Activated gamma-delta T cell treated with anti-CD3 and anti-CD28 coated beads, Interleukin-2, amount 50 U/mL, for 16 hours (primary cell): ENCODE results near the gene PRSS38.

ENCODE experiments used
- DNase-seq: peaks from one replicate; pipeline ENCODE4 v3.0.0-alpha.2; 2020; ENCODE audit warnings: low read depth

The PRSS38 gene

GRCh38 chr1:227815468-227816409, at the start of gene PRSS38:
TSS of gene PRSS38 (plus strand) at chr1:227815675. CDS start at chr1:227815717, 42 bp downstream.
- no peak for DNase-seq

GRCh38 chr1:227766015-227766634, 49.4 kb upstream of the PRSS38 start:
- DNase-seq: peak; percentile 78

- DNase-seq: no peak
Measured at GRCh38 chr1:227766653-227767277, 48.7 kb upstream of the PRSS38 start.

- DNase-seq: no peak
Measured at GRCh38 chr1:227767401-227768124, 47.9 kb upstream of the PRSS38 start.

- no peak for DNase-seq
Measured at GRCh38 chr1:227768125-227768439, 47.4 kb upstream of the PRSS38 start.

GRCh38 chr1:227768640-227769039, 46.8 kb upstream of the PRSS38 start:
- DNase-seq: no peak

GRCh38 chr1:227769047-227769935, 46.2 kb upstream of the PRSS38 start:
- DNase-seq: no peak

GRCh38 chr1:227769936-227770494, 45.5 kb upstream of the PRSS38 start:
- DNase-seq: no peak

- DNase-seq: no peak
Measured at GRCh38 chr1:227770812-227771211, 44.7 kb upstream of the PRSS38 start.

GRCh38 chr1:227771326-227771725, 44.1 kb upstream of the PRSS38 start:
- no peak for DNase-seq

GRCh38 chr1:227771771-227772170, 43.7 kb upstream of the PRSS38 start:
- DNase-seq: no peak

GRCh38 chr1:227773558-227773957, 41.9 kb upstream of the PRSS38 start:
- no peak for DNase-seq

GRCh38 chr1:227774051-227774731, 41.3 kb upstream of the PRSS38 start:
- DNase-seq: no peak

GRCh38 chr1:227774821-227775661, 40.4 kb upstream of the PRSS38 start:
- DNase-seq: no peak

GRCh38 chr1:227775841-227776240, 39.6 kb upstream of the PRSS38 start:
- DNase-seq: no peak

GRCh38 chr1:227776331-227776771, 39.1 kb upstream of the PRSS38 start:
- DNase-seq: no peak

- no peak for DNase-seq
Measured at GRCh38 chr1:227777156-227777555, 38.3 kb upstream of the PRSS38 start.

- no peak for DNase-seq
Measured at GRCh38 chr1:227777646-227778045, 37.8 kb upstream of the PRSS38 start.

GRCh38 chr1:227778401-227778947, 37.0 kb upstream of the PRSS38 start:
- no peak for DNase-seq
